Lung microvascular endothelial cell (primary cell): ENCODE results near the gene COPS9. TPM values are rescaled to one million over a fixed set of nuclear protein-coding genes. Genes with fewer than 3 reads are reported as not detected.
A peak's percentile ranks its signal among the peaks of the same experiment; 100 is the strongest.

Experiments
- DNase-seq, 2 donors: peaks; one replicate each; pipeline versions ENCODE4 v3.0.0 to v3.0.0-alpha.2; 2010; ENCODE audit warnings: low read depth in 2 of 2
- total RNA-seq: library from RNA; depleted of rRNA; stranded (reverse); fragments of >200 nt; gene quantifications from 2 replicates; pipeline ENCODE4 v1.2.1, GENCODE V29; 2014

COPS9 gene
- total RNA-seq, 1 donor from 2014 or later: 164 TPM

DNA sequence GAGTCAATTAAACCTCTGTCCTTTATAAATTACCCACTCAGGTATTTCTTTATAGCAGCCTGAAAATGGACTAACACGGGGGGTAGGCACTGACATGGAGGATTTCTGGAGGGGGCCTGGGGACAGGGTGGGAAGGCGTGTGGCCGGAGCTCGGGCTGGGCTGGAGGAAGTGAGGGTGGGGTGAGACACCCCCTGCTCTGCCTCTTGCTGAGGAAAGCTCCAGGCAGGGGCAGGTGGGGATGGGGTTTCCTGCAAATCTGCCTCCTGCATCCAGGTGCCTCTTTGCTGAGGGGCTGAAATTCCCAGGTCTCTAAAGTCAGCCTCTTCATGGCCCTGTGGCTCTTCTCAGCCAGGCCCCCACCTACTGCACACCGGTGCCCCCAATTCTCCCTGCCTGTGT lies 30.1 kb upstream of the COPS9 start:
- DNase-seq: no peak

DNA sequence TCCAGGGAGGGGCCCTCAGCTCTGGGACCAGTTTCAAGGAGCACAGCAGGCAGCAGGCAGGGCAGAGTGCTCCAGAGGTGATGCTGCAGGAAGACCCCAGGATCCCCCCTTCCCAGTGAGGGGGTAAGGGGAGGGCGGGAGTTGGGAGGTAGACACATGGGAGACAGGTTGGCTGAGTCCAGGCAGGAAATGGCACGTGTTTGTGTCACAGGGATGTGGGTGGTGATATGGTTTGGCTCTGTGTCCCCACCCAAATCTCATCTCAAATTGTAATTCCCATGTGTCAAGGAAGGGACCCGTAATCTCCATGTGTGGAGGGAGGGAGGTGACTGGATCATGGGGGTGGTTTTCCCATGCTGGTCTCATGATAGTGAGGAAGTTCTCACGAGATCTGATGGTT lies 29.6 kb upstream of the COPS9 start:
- DNase-seq: no peak

DNA sequence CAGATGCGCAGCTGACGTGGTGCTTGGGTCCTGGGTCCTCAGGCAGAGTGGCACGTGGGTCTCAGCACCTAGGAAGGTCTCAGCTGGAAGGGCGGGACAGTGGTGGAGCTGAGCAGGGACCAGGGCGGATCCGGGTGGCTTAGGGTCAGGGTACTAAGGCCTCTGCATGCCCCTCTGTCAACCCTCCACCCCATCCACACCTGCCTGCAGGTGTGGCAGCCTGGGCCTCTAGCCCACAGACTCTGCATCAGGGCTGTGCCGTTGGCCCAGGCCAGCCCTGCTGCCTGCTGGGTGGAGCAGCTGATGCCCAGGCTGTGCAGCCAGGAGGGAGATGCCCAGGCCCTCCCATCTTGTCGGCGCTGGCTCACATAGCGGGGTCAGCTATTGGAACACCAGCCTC lies 28.9 kb upstream of the COPS9 start:
- no peak for DNase-seq

DNA sequence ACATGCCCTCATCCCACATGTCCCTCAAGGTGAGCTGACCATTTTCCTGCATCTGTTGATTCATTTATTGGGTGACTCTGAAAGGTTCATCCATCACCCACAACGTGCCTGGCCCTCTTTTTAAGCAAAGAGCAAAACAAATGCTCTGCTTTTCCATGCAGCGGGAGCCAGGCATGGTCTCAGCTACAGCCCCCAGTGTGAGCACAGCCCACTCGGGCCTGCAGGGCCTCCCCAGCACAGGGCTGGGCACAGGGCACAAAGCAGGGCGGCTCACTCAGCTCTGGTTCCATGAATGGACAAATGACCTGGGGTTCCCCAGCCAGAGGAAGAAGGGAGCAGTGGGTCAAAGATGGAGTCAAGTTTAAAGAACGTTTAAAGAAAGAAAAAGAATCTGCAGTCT lies 28.5 kb upstream of the COPS9 start:
- DNase-seq: no peak

DNA sequence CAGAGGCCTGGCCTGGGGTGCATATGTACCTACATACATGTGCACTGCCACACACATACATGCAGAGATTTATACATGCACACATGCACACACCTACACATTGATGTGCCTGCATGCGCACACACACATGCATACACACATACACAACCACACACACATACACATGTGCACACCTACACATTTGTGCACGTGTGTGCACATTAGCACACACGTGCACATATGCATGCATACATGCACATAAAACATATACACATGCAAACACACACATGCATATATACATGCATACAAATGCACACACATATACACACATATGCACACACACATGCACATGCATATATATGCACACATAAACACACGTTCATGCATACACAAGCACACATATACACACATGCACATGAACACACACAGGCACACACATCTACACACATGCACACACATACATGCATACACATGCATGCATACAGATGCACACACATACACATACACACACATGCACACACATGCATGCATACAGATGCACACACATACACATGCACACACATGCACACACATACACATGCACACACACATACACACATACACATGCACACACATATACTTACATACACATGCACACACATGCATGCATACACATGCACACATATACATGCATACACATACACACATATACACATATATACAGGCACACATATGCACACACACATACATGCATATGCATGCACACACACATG lies 27.9 kb upstream of the COPS9 start:
- no peak for DNase-seq

DNA sequence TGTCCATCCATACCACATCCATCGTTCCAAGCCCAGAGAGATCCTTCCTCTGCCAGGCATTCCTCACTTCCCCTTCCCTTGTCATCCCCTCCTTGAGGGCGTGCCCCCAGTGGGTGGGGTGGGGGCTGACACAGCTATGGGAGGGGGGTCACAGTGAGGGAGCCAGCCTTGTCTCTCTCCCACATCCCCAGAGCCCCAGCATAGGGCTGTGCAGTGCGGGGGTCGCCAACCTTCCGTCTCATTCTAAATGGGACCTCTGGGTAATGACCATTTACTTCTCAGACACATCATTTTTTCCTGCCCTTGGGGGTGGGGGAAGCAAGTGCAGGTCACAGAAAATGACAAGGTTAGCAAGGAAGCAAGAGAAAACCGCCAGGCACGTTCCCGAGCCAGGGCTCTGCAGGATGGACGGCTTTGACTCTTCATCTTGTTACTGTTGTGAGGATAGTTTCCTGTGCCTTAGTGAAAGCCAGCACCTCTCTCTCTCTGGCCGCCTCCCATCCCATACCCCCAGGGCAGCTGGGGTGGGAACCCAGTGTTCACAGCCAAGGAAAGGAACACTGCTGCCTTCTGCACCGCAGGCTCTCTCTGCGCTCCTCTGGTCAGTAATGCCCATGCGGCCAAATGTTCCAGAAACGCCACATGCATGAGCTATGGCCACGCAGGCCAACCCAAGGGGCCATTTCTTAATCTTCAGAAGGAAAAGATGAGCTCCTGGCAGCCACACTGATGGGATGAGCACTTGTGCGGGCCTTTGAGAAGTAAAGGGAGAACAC lies 27.0 kb upstream of the COPS9 start:
- no peak for DNase-seq

DNA sequence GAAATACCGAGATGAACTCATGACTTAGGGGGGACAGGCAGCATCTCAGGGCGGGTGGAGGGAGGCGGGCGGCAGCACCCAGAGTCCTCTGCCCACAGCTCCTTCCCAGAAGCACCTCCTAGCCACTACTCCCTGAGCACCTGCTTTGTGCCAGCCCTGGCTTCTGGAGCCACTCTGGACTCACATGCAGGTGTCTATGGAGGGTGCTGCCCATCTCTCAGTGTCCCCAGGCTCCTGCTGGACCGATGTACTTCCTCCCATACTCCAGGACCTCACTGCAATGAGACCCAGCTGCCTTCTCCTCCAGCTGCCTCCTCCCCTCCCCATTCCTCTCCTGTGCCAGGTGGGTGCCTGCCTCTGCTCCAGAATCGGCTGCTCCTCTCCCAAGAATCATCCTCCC lies 26.4 kb upstream of the COPS9 start:
- DNase-seq: no peak

DNA sequence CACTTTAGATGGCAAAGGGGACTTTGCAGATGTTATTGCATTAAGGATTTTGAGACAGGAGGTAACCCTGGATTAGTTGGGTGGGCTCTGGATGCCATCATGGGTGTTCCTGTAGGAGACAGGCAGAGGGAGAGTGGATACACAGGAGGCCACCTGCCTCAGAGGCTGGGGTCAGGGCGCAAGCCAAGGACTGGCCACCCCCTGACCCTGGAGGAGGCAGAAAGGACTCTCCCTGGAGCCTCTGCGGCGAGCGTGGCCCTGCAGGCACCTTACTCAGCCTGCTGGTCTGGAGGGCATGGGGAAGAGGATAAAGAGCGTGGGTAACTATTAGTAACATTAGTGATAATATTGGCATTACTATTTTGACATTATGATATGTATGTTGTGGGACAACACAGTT lies 25.9 kb upstream of the COPS9 start:
- no peak for DNase-seq

DNA sequence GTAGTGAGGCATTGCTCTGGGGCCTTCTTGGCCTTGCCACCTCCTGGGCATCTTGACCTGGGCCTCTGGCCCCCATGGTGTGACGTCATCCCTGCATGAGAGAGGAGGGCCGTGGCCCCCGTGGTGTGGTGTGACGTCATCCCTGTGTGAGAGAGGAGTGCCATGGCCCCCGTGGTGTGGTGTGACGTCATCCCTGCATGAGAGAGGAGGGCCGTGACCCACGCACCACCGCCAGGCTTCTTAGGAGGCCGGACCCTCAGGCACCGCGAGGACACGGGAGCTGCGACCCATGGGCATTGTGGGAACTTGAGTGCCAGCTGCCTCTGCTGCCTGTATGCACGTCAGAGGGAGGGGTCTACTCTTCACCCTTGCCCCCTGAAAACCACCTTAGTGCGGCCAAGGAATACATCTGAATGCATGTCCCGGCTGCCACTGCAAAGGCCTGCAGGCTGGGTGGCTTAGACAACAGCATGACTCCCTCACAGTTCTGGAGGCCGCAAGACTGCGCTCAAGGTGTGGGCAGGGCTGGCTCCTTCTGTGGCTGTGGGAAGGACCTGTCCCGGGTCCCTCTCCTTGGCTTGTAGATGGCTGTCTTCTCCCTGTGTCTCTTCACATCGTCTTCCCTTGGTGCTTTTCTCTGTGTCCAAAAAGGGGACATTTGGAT lies 25.1 kb upstream of the COPS9 start:
- no peak for DNase-seq

DNA sequence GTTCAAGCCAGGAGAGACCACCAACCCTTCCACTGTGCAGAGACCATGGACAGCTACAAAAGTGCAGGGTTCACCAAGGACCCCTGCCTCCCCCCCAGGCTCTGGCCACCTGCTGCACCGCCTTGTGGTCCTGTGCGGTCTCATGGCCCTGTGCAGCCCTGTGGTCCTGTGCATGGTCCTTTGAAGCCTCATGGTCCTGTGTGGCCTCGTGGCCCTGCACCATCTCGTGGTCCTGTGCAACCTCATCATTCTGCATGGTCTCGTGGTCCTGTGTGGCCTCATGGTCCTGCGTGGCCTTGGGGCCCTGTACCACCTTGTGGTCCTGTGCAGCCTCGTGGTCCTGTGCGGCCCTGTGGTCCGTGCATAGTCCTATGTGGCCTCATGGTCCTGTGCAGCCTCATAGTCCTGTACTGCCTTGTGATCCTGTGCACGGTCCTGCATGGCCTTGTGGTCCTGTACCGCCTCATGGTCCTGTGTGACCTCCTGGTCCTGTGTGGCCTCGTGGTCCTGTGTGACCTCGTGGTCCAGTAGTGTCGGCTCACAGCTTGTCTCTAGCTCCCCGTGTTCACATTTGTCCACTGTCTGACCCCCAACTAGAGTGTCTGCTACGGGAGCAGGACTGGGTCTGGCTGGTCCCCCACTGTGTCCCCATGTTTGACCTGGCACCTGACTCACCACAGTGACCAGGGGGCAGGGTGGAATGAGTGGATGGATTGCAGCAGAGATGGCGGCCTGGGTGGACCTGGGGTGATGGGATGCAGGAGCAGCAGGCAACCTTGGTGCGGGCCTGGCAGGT lies 24.4 kb upstream of the COPS9 start:
- no peak for DNase-seq

DNA sequence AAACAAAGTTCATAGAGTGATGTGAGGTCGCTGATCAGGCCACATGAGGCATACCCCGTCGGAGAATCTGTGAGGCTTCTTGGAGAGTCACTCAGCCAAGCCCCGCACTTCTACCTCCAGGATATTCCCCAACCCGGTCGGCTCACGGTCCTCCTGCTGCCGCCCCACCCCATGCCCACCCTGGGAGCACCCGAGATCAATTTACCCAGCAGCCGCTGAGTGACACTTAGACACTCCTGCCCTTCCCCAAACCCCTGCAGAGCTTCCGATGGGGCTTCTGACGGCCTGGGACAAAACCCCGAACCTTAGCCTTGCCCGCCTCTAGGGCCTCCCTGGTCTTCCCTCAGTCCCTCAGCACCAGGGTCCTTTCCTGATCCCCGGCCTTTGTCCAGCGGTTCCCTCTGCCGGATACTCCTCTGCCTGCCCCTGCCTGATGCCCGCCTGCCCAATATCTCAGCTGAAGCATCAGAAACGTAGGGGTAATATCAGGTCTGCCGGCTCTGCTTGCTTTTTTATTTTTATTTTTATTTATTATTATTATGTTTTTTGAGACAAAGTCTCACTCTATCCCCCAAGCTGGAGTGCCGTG lies 23.2 kb upstream of the COPS9 start:
- no peak for DNase-seq

DNA sequence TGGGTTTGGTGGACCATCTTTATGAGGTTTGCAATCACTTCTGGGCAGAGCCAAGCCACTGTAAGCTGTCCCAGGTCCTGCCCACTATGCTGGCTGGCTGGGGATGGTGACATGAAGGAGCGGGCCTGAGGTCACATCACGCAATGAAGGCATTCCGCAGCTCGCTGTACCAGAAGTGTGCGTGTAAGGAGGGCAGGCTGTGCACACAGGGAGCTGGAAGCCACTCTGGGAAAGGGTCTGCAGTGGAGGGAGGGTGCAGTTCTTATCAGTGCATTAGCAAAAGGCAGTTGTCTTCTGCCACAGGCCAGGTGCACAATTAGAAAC lies 21.0 kb upstream of the COPS9 start:
- DNase-seq: no peak

DNA sequence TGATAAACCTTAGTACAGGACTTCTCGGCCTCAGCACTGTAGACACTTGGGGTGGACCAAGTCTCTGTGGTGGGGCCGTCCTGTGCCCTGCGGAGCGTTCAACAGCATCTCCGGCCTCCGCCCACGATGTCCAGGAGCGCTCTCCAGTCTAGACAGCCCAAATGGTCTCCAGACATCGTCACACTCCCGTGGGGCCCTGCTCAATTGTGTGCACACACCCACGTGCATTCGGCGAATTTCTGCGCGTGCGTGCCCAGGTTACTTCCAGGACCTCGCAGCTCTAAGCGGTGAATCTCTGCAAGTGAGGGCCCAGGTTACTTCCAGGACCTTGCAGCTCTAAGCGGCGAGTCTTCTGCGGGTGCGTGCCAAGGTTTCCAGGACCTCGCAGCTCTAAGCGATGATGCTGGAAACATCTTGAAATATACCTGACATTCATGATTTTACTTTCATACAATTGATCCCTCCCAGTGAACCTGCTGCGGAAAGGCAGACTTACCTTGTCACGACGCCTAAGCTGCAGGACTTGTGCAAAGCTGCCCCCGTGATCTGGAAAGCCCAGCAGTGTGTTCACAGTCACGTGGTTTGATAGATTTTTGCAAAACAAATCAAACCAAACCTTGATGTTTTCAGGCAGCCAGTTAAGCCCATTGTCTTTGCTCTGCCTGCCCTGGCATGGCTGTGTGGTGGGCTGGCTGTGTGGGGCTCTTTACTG lies 20.5 kb upstream of the COPS9 start:
- DNase-seq: no peak

DNA sequence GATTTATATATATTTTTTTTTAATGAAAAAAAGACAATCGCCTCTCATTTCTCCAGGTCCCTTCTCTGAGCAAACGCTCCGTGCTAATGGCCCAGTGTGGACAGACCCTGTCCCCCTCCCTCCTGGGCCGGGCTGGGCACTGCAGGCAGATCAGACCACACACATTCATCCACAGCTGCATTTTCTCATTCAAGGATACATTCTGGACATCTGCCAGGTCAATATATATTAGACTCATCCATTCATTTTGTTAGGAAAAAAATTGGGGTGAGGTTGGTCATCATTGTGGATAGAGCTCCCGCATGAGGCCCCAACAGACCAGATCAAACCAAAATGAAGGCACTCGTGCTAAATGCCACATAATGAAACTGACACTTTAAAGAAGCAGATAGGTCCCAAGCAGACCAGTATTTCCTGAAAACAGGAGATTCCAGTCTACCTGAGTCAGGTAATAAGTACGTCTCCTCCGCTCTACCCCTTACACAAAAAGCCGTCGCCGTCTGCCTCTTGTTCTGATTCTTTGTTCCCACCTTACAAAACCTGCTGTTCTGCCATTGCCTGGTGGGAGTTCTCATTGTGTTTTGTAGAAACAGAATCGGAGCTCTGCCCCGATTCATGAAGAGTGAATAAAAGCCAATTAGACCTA lies 19.8 kb upstream of the COPS9 start:
- DNase-seq: no peak

DNA sequence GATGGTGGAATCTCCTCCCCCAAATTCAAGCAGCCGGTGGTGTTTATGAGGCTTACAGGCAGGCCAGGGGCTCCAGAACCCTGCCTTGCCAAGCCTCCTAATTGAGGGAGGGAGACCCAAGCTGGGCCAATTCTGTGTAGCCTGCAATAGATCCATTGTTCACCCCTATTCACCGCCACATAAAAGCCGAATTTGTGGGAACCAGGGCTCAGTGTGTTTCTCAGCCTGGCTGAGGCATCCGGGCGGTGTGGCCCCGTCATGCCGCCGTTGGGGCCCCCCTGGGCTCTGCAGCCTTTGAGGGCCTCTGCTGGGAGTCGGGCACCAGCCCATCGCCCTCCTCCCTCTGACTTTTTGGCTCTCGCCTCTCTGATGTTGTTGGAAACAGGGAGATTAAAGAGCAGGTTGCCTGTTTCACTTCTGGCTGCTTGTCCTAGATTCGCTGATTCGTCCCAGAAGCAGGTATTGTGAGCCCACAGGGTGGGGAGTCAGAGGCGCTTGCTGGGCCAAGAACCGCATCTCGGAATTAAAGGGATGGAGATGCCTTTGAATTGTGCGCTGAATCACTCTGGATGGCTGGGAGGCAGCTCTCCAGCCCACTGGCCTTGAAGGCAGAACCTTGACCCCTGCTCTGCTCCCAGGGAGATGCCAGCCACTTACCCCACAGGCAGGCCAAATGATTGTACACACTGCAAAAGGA lies 19.1 kb upstream of the COPS9 start:
- DNase-seq: no peak

DNA sequence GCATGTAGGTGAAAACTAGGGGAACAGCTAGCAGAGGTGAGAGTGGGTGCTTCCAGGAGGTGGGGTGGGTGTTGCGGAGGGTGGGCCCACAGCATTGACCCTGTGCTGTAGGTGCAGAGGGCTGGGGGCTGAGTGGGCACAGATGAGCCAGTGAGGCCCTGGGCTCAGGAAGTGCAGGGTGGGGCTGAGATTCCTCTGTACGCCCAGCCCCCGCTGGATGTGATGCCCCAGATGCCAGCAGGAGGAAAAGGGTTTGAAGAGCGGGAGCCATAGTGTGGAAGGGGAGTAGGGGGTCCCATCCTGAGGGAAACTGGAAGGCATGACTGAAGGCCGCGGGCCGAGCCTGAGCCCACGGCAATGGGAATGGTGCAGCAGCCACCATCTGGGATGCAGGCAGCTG lies 18.5 kb upstream of the COPS9 start:
- DNase-seq: no peak

DNA sequence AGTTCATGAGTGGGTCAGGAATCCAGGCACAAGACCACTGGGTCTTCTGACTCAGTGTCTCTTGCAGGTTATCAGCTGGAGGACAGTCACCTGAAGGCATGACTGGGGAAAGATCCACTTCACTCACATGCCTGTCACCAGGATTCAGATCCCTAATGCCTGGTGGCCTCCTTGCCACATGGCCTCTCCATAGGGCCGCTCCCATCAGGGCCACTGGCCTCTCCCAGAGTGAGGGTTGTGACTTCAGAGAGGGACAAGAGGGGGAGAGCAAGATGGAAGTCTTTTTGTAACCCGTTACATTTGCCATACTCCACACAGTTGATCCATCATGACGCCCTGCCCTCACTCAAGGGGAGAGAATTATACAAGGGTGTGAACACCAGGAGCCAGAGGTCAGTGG lies 17.3 kb upstream of the COPS9 start:
- no peak for DNase-seq

DNA sequence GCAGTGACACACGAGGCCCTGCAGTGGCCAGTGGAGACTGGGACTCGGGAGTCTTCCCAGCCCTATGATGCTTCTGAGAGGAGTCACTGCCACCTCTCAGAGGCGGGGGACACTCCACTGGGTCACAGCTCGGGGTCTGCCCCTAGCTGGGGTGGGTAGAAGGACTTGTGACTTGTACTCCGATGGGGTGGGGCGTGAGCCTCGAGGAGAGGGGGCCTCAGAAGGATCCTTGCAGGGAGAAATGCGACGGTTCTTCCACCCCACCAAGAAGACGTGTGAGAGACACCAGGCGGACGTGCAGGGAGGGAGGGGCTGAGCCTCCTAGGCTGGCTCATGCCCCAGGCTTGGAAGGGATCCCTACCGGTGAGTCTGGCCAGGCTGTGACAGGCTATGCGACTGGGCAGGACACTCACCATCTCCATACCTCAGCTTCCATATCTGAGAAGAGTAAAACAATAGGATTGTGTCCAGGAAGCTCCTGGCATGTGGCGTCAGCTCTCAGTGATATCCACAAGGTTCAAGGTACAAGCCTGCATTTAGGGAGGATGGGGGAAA lies 15.4 kb upstream of the COPS9 start:
- no peak for DNase-seq

DNA sequence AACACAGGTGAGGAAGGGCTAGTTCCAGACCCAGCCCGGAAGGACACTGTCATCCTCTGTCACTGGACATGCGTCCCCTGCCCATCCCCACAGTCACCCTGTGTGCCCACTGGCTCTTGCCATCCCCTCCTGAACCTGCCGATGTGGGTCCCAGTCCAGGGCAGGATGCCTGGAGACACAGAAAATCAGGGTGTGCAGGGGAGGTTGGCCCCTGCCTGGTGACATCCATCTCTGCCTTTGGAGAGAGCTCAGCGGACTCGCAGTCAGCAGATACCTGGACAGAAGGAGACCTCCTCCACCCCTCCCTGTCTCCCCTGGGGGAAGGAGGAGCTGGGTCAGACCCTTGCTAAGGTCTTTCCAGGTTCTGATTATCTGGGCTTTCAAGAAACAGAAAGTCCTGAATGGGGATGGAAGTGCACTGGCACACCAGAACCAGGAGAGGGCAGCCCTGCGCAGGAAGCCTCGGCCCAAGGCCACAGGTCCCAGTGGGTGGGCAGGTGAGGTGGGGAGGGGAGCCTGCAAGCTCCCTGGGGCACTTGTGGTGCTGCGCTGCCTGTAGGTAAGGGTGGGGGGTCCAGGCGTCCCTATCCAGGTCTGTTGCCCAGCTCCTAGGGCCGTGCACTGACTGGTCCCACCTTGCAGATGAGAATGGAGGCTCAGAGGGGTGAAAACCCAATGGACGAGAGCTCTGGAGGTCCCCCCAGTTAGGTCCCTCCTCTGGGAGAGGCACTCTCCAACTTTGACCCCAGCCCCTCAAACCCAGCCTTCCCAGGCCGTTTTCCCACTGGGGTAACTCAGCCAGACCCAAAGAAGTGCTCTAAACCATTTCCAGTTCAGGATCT lies 14.1 kb upstream of the COPS9 start:
- DNase-seq: peak; percentile 41 to 43
